NCI-H2171 (cell line): ENCODE results near the gene SNCB.

Source experiments
- DNase-seq: peaks from one replicate; lab custom pipeline; 2025; lab: John Stamatoyannopoulos, UW

The SNCB gene

GRCh38 chr5:176629853-176630680 lies at the start of gene SNCB, which contains the start of gene EIF4E1B:
SNCB (minus strand) TSS chr5:176630534; CDS start chr5:176629654, 880 bp downstream.
EIF4E1B (plus strand) TSS chr5:176630675; CDS start chr5:176642788, 12,113 bp downstream.
- DNase-seq, result peak; percentile 40

- DNase-seq, result no peak
Measured at GRCh38 chr5:176679365-176680225, 49.3 kb upstream of the SNCB start.

DNA sequence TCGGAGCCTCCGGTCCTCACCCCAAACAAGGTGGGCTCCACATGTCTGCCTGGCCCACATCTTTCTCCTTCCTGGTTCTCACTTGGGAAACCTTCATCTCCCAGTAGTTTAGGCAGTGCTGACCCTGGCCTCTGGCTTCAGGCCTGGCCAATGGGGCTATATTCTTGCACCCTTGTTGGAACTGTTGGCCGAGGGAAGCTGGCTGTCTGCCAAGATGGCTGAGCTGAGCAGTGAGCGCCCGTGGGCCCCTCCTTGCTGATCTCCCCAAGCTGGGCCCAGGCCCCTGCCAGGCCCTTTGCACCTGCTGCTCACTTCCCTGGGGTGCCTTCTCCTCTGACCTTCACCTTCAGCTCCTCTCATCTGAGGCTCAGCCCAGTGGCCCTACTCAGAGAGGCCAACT lies 48.2 kb upstream of the SNCB start:
- DNase-seq, result no peak

- no peak for DNase-seq
Measured at GRCh38 chr5:176677209-176677939, 47.0 kb upstream of the SNCB start.

- no peak for DNase-seq
Measured at GRCh38 chr5:176676361-176676824, 46.1 kb upstream of the SNCB start.

DNA sequence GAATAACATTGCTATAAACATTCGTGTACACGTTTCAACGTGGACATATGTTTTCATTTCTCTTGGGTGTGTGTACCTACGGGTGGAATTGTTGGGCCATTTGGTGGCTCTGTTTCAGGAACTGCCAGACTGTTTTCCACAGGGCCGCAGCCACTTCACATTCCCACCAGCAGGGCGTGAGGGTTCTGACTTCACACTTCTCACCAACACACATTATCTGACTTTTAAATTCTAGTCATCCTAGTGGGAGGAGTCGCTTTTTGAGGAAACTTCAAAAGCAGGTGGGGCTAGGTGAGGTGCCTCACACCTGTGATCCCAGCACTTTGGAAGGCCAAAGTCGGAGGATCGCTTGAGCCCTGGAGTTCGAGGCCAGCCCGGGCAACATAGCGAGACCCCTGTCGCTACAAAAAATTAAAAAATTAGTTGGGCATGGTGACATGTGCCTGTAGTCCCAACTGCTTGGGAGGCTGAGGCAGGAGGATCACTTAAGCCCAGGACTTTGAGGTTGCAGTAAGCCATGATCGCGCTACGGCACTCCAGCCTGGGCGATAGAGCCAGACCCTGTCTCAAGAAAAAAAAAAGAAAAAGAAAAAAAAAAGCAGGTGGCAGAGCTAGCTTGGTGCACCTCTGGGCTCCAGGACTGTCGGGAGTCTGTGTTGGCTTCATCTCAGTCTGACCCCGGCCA lies 45.5 kb upstream of the SNCB start:
- DNase-seq, result no peak

GRCh38 chr5:176674799-176675198 lies 44.5 kb upstream of the SNCB start:
- DNase-seq, result no peak

DNA sequence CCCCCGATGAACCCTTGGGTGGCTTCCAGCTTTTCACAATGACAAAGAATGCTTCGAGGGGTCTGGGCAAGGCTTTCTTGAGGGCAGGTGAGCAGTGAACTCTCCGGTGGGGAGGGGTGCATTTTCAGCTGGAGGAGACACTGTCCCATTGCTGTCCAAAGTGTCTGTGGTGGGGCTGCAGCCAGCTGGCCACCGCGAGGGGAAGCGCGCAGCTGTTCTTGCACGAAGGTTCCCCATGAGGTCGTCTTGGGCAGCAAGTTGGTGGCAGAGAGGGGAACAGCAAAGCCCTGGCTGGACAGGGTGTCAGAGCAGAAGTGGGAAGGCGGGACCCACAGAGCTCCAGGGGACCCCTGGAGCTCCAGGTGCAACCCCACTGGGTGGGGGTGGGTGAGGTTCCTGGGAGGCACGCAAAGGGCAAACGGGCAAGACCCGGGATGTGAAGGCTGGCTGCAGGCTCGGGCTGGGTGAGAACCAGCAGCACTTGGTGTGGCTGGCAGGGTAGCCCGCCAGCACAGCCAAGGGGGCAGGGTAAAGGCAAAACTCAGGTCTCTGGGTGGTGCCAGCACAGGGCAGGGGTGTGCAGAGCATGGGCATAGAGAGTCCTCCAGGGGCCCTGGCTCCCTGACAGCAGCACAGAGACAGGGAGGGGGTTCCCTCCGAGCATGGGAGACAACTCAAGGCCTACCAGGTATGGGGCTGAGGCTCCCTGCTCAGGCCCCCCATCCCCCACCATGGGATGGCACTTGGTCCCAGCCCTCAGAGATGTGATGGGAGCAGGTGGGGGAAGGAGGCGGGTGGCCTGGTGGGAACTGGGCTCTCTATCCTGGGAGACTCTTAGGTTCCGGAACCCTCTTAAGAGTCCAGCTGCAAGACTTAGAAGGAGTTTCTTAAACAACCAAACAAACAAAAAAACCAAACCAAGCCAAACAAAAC lies 43.6 kb upstream of the SNCB start:
- DNase-seq, result no peak

DNA sequence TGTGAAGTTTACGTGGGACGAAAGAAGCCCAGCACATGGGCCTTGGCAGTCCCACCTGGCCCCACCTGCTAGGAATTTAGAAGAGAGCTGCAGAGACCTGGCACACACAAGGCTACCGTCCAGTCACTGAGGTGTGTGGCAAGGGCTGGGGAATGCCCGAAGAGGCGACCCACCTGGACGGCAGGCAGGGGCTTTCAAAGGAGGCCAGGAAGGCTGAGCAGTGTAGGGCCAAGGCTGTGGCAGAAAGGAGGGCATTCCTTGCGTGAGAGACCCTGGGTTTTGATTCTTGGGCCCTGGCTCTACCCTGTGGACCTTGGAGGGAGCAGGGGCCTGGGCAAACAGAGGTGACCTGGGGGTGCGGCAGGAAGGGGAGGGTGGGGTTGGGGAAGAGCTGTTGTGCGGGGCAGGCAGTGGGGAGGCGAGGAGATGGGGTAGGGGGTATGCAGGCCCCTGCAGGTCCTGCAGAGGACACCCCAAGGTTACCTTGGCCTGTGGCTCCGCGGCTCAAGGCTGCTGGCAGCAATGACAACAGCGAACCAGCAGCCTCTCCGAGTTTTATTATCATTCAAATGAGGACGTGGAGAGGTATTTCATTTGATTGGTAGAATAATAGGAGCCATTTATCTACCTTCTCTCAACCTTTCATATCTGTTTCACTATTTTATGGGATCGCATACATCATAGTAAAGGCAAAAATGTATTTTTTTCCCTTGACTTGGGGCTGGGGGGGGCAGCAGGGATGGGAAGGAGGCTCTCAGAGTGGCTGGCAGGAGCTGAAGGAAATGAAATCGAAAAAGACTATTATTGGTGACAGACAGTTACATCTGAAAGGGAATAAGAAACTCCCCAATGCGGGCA lies 41.8 kb upstream of the SNCB start:
- no peak for DNase-seq

DNA sequence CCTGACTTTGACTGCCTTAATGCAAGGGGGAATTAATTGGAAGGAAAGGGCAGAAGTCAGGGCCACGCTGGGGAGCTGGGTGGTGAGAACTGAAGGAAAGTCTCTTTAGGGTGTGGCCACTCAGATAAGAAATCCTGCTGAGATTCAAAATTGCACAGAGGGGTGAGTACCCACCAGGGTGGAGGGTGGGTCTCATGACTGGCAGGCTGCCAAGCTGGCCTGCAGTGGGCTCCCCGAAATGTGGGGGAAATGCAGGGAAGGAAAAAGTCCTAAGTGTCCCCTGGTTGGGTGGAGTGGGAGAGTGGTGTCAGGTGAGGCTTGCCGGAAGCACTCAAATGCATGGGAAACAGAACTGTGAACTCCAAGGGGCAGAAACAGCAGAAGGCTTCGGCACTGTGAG lies 41.1 kb upstream of the SNCB start:
- no peak for DNase-seq

DNA sequence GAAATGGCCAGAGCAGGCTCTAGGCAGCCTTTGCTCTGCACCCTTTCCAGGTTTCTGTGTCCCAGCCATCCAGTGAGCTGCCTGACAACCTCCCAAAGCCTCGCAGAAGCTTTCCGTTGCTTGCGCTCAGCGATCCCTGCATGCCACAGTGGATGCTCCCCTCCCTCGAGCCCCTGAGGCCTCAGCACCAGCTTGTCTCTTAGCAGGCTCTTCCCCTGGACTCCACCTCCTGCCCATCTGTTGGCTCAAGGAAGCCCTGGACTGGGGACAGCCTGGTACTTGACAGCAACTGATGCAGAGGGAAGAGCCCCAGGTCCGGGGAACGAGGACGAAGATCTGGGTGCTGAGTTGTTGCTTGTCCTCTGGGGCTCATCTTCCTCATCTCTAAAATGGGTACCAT lies 40.1 kb upstream of the SNCB start:
- no peak for DNase-seq

DNA sequence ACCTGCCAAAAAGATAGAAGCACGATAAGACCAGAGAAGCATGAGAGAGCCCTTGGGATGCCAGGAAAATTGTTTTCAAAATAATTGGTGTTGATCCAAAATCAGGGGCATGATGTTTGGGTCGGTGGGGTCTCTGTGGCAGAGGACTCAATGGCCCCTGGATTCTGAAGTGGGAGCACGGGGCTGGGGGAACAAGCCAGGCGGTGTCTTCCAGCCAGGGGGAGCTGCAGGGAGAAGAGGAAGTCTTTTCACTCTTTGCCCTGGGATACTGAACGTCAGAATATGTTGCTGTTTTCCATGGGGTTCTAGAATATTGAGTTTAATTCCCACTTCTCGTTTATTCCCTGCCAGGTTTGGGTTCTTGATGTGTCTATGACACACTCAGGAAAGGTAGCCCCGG lies 37.3 kb upstream of the SNCB start:
- no peak for DNase-seq

GRCh38 chr5:176665517-176665916 lies 35.2 kb upstream of the SNCB start:
- no peak for DNase-seq

- DNase-seq, result no peak
Measured at GRCh38 chr5:176664886-176665285, 34.6 kb upstream of the SNCB start.

DNA sequence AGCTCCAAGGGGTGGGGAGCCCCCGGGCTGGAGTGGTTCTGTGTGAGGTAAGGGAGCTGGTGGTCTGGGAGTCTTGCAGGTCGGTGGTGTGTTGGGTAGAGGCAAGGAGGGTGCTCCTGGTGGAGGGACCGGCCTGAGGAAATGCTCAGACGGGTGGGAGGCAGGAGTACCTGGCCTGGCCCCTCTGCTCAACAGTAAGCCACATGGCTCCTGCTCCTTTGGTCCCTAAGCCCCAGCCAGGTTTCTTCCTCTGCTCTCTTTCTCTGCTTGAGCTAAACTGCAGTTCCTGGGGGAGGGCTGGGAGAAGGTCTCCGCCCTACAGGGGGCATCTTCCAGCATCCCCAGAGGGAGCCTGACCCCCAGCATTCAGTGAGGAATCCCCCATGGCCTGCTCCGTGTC lies 34.1 kb upstream of the SNCB start:
- DNase-seq, result no peak

GRCh38 chr5:176663566-176663965 lies 33.2 kb upstream of the SNCB start:
- DNase-seq, result no peak

- DNase-seq, result no peak
Measured at GRCh38 chr5:176662371-176663333, 32.3 kb upstream of the SNCB start.

DNA sequence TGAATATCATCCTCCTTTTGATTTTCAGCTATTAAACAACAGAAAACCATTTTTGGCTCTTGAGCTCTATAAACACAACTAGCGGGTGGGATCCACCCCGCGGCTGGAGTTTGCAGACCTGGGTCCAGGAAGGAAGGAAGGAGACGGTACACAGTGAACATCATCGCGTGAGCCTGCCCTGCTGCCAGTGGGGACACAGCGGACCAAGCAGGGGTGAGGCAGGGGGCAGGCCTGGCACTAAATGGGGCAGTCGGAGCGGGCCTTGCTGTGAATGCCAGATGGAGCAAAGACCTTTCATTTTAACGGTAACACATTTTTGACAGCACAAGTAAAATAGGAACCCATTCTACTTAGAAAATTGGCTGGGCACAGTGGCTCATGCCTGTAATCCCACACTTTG lies 31.3 kb upstream of the SNCB start:
- DNase-seq, result no peak
